Activated T-cell treated with anti-CD3 and anti-CD28 coated beads, Interleukin-2, amount 50 U/mL, for 24 hours (primary cell): Measurements from ENCODE around the gene MUC20.
"Not testable (repeated sequence)": the region's sequence is repeated elsewhere in the genome, so short reads cannot be mapped to it uniquely, and the experiment has no call there.

ENCODE experiments used
- DNase-seq: peaks from one replicate; pipeline ENCODE4 v3.0.0-alpha.2; 2020
- H3K27ac Mint-ChIP-seq: 2 replicates; pipeline ENCODE4 v1.8.0; 2020; ENCODE audit warnings: mild to moderate bottlenecking, mixed read lengths
- H3K27me3 Mint-ChIP-seq: 2 replicates; pipeline ENCODE4 v1.8.0; 2020; ENCODE audit warnings: mixed read lengths
- H3K36me3 Mint-ChIP-seq: 2 replicates; pipeline ENCODE4 v1.8.0; 2020; ENCODE audit warnings: low read depth, mixed read lengths
- H3K4me1 Mint-ChIP-seq: 2 replicates; pipeline ENCODE4 v1.8.0; 2020; ENCODE audit warnings: low read depth, mixed read lengths
- H3K4me3 Mint-ChIP-seq: 2 replicates; pipeline ENCODE4 v1.8.0; 2020; ENCODE audit warnings: mild to moderate bottlenecking, moderate library complexity, mixed read lengths
- H3K9me3 Mint-ChIP-seq: 2 replicates; pipeline ENCODE4 v1.8.0; 2020; ENCODE audit warnings: mixed read lengths

The MUC20 gene

DNA sequence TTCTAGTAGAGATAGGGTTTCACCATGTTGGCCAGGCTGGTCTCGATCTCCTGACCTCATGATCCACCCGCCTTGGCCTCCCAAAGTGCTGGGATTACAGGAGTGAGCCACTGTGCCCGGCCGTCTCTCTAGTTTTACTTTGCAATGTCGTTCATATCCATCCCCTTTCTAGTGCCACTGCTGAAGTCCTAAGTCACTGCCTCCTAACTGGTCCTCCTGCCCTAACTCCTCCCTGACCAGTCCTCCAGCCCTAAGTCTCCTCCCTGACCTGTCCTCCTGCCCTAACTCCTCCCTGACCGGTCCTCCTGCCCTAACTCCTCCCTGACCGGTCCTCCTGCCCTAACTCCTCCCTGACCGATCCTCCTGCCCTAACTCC is 8.3 kb upstream of the MUC20 start:
- peaks cover 16% of the 10 kb centered on the region for H3K36me3 Mint-ChIP-seq
- not testable (repeated sequence) for H3K4me1 Mint-ChIP-seq, H3K4me3 Mint-ChIP-seq, DNase-seq, H3K9me3 Mint-ChIP-seq, H3K27ac Mint-ChIP-seq, H3K27me3 Mint-ChIP-seq

DNA sequence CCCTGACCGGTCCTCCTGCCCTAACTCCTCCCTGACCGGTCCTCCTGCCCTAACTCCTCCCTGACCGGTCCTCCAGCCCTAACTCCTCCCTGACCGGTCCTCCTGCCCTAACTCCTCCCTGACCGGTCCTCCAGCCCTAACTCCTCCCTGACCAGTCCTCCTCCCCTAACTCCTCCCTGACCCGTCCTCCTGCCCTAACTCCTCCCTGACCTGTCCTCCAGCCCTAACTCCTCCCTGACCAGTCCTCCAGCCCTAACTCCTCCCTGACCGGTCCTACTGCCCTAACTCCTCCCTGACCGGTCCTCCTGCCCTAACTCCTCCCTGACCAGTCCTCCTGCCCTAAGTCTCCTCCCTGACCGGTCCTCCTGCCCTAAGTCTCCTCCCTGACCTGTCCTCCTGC is 7.6 kb upstream of the MUC20 start:
- not testable (repeated sequence) for H3K9me3 Mint-ChIP-seq, H3K4me1 Mint-ChIP-seq, H3K27me3 Mint-ChIP-seq, H3K4me3 Mint-ChIP-seq, H3K27ac Mint-ChIP-seq, DNase-seq
- H3K36me3 Mint-ChIP-seq = peaks cover 16% of the 10 kb centered on the region

DNA sequence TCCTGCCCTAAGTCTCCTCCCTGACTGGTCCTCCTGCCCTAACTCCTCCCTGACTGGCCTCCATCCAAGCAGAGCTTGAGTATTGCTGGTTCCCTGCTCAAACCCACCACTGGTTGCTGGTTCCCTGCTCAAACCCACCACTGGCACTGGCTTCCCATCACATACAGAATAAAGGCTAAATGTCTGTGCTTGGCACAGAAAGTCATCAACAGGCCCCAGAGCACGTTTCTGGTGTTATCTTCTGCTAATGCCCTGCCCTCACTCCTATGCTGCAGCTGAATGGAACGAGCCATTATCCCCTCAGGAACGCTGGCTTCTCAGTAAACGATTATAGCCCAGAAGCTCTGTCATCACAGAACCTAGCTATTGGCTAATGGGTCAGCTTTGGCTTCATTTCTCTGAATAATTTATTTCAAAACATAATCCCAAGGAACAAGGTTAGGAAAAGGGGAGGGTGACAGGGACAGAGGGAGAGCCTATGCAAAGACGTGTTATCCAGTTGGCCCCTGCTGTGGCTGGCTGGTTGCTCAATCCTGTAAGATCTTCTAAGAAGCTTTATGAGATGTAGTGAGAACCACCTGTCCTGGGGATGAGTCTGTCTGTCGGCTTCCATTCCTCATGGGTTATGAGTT is 6.3 kb upstream of the MUC20 start:
- no peak overlapping the region for H3K4me3 Mint-ChIP-seq
- no peaks in the 10 kb centered on the region for H3K9me3 Mint-ChIP-seq
- no peak for DNase-seq
- peaks cover 7% of the 10 kb centered on the region for H3K4me1 Mint-ChIP-seq
- peaks cover 14% of the 10 kb centered on the region for H3K36me3 Mint-ChIP-seq
- H3K27ac Mint-ChIP-seq = no peak overlapping the region
- no peaks in the 10 kb centered on the region for H3K27me3 Mint-ChIP-seq

DNA sequence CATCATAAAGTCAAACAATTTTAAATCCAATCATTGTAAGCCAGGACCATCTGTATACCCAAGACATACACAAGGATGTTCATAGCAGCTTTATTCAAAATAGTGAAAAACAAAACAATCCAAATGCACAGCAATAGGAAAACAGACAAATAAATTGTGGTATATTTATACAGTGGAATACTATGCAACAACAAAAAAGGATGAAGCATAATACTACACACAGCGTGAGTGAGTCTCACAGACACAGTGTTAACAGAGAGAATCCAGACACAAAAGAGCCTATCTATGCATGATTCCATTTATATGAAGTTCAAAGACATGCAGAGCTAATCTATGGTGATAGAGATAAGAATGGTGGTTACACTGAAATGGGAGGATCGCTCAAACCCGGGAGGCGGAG is 5.6 kb upstream of the MUC20 start:
- Mint-ChIP-seq H3K36me3 (peaks cover 14% of the 10 kb centered on the region), H3K4me1 (peaks cover 7% of the 10 kb centered on the region), H3K27me3 (no peaks in the 10 kb centered on the region), H3K9me3 (no peaks in the 10 kb centered on the region), H3K27ac (no peak overlapping the region), H3K4me3 (no peak overlapping the region)
- no peak for DNase-seq

DNA sequence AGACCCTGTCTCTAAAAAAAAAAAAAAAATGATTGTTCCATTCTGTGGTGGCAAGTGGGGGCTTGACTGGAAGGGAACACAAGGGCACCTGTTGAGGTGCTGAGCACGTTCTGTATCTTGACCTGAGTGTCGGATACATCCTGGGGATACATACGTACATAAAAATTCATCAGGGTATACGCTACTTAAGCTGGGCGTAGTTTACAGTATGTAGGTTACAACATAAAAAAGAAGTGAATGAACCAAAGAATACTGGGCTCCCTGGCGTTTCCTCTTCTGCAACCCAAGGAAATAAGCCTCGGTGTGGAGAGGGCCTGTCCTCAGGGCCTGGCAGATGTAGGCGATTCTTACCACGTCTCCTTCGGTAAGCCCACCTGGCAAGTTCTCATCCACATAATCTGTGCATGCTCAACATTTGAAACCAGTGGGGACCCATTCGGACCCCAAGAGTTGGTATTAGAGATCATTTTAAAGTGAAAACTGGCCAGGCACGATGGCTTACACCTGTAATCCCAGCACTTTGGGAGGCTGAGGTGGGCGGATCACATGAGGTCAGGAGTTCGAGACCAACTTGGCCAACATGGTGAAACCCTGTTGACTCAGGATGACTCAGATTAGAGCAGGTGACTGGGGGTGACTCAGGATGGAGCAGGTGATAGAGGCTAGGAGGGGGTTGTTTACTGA is 5.1 kb upstream of the MUC20 start:
- Mint-ChIP-seq H3K4me3 (no peak overlapping the region), H3K36me3 (peaks cover 14% of the 10 kb centered on the region), H3K9me3 (no peaks in the 10 kb centered on the region), H3K4me1 (peaks cover 7% of the 10 kb centered on the region), H3K27me3 (no peaks in the 10 kb centered on the region), H3K27ac (no peak overlapping the region)
- no peak for DNase-seq

DNA sequence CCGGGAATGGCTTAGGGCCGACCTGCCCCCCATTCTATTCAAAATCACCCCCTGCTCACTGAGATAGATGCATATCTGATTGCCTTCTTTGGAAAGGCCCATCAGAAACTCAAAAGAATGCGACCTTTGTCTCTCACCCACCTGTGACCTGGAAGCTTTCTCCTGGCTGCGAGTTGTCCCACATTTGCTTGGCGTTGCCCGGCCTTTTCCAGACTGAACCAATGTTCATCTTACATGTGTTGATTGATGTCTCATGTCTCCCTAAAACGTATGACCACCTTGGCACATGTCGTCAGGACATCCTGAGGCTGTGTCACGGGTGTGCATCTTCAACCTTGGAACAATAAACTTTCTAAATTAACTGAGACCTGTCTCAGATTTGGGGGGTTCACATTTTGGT is 3.4 kb upstream of the MUC20 start:
- no peak for DNase-seq
- Mint-ChIP-seq H3K27me3 (no peaks in the 10 kb centered on the region), H3K27ac (no peak overlapping the region), H3K9me3 (no peaks in the 10 kb centered on the region), H3K4me3 (no peak overlapping the region), H3K36me3 (peaks cover 7% of the 10 kb centered on the region), H3K4me1 (peaks cover 9% of the 10 kb centered on the region)

DNA sequence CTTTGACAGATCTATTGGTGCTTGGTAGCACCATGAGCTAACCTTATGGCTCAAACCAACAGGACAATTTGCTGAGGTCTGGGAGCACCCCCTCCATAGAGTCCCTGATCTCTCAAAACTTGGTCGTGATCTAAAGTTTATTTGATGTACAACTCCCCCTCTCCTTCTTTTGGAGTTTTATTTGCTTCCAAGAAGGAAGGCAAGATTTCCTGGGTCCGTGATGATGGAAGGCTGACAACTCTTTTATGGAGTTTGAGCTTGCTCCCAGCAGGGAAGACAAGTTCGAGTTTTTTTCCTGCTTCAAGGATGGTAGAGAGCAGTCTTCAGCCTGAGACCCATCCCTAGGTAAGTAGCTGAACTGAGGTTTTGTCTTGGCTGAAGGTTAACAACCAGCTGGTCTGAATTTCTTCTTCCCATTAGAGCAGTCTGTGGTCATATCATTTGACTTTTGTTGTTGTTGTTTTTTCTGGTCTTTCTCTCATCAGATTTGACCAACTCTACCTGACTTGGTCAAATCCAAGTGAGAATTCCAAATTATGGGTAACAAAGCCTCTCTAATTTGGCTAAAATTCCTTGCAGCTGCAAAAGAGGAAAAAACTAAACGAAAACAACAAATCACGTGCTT is 2.8 kb upstream of the MUC20 start:
- Mint-ChIP-seq H3K36me3 (peaks cover 7% of the 10 kb centered on the region), H3K27ac (no peak overlapping the region), H3K4me3 (no peak overlapping the region), H3K4me1 (peaks cover 9% of the 10 kb centered on the region), H3K27me3 (no peaks in the 10 kb centered on the region), H3K9me3 (no peaks in the 10 kb centered on the region)
- no peak for DNase-seq

DNA sequence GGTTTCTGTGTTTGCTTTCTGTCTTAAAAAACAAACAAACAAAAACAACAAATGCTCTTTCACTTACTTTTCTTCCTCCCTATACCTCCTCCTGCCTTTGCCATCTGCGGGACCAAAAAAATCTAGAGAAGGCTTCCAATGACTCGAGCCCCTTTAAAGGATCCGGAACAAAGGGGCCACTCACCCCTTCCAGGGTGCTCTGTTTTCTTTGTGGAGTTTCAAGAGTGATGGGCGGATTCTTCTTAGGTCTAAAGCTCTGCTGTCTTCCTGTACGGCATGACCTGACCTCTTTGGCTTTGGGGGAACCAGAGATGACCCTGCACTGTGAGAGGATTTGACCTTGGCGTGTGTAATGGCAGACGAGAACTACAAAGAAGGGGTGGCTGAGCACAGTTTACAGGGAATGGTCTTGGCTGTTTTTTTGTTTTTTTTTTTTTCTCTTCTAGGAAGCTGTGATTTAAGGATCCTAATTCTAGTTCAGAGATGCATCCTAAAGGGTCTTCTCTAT is 2.2 kb upstream of the MUC20 start:
- peaks cover 9% of the 10 kb centered on the region for H3K4me1 Mint-ChIP-seq
- H3K27ac Mint-ChIP-seq = no peak overlapping the region
- H3K27me3 Mint-ChIP-seq = no peaks in the 10 kb centered on the region
- peaks cover 7% of the 10 kb centered on the region for H3K36me3 Mint-ChIP-seq
- H3K4me3 Mint-ChIP-seq = no peak overlapping the region
- H3K9me3 Mint-ChIP-seq = no peaks in the 10 kb centered on the region
- DNase-seq = no peak

DNA sequence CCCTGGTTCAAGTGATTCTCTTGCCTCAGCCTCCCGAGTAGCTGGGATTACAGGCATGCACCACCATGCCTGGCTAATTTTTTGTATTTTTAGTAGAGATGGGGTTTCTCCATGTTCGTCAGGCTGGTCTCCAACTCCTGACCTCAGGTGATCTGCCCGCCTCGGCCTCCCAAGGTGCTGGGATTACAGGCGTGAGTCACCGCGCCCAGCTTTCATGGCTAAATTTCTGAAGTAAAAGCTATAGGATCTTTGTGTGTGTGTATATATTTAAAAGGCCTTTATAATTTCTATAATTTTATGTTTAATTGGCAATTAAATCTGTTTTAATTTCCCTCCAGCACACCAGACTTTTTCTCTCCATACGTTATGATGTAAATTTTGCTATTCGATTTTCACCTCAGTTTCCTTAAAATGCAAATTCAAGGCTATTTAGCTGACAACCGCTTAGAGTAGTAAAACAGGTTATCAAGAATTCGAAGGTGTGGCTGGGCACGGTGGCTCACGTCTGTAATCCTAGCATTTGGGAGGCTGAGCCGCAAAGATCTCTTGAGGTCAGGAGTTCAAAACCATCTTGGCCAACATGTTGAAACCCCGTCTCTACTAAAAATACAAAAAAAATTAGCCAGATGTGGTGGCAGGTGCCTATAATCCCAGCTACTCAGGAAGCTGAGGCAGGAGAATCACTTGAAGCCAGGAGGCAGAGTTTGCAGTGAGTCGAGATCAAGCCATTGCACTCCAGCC is 1.1 kb upstream of the MUC20 start:
- H3K4me1 Mint-ChIP-seq, H3K36me3 Mint-ChIP-seq, DNase-seq, H3K9me3 Mint-ChIP-seq, H3K27me3 Mint-ChIP-seq, H3K27ac Mint-ChIP-seq, H3K4me3 Mint-ChIP-seq: not testable (repeated sequence)

DNA sequence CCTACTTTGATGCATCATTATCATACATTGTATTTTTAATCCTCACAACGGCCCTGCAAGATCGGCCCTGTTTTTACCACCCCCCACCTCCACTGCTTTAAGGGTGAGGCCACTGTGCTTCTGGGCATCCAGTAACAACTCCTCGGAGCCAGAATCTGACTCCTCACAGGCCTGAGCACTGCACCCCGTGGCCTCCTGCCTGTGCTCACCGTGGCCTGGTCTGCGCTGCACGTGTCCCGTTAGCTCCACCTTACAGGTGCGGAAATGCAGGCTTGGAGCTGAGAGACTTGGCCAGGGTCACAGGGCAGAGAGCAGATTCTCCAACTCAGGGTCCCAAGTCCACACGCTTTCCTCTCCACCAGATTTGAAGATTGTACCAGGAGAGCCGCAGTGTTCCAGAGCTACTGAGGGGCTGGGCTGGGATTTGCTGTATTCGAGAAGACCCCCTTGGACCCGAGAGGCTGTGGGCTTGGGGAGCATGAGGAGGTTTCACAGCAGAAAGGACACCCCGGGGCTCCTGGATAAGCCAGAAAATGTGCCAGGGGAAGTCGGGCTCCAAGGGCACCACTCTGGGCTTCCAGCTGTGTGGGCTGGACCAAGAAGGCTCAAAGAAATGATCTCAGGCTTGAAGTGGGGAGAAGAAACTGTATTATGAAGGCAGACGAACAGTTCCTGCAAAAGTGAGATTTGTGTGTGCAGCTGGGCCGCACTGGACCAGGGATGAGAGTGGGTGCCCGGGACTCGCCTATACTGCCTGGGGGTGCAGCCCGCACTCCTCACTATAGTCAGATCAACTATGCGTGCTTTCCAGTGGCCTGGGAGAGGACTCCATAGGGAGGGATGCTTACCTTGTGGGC is 1.6 kb downstream of the MUC20 start:
- DNase-seq, H3K4me1 Mint-ChIP-seq, H3K27me3 Mint-ChIP-seq, H3K9me3 Mint-ChIP-seq, H3K4me3 Mint-ChIP-seq, H3K27ac Mint-ChIP-seq, H3K36me3 Mint-ChIP-seq: not testable (repeated sequence)

DNA sequence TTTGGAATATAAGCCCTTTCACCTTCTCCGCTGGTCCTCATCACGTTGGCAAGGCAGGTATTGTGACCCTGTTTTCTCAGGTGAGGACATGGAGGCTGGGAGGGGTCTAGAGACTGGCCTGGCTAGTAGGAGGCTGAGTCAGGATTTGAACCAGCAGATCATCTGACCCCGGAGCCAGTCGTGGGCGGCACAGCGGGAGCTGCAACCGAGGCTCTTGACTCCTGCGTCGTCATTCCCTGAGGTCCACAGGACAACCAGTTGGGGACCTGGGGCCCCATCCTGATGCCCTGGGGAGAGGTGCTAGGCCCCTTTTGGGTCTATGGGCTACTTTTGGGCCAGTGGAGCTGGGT is 2.2 kb downstream of the MUC20 start:
- not testable (repeated sequence) for H3K9me3 Mint-ChIP-seq, H3K4me1 Mint-ChIP-seq, DNase-seq, H3K27me3 Mint-ChIP-seq, H3K27ac Mint-ChIP-seq, H3K4me3 Mint-ChIP-seq, H3K36me3 Mint-ChIP-seq

DNA sequence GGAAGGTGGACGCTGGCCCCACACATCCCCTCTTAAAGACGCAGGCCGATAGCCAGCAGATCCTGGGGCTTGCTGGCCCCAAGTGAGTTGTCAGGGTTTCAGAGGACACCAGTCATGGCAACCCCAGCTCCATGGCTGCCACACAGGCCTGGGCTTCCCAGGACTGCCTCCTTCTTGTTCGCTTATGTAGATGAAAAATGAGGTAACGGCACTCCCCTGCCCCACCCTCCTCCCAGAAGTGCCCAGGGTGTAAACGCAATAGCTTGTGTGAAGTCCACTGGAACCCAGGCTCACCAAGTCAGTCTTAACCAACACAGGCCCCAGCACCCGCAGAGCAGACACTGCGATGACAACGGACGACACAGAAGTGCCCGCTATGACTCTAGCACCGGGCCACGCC is 3.6 kb downstream of the MUC20 start:
- not testable (repeated sequence) for H3K27ac Mint-ChIP-seq, H3K4me1 Mint-ChIP-seq, DNase-seq, H3K36me3 Mint-ChIP-seq, H3K9me3 Mint-ChIP-seq, H3K4me3 Mint-ChIP-seq, H3K27me3 Mint-ChIP-seq

DNA sequence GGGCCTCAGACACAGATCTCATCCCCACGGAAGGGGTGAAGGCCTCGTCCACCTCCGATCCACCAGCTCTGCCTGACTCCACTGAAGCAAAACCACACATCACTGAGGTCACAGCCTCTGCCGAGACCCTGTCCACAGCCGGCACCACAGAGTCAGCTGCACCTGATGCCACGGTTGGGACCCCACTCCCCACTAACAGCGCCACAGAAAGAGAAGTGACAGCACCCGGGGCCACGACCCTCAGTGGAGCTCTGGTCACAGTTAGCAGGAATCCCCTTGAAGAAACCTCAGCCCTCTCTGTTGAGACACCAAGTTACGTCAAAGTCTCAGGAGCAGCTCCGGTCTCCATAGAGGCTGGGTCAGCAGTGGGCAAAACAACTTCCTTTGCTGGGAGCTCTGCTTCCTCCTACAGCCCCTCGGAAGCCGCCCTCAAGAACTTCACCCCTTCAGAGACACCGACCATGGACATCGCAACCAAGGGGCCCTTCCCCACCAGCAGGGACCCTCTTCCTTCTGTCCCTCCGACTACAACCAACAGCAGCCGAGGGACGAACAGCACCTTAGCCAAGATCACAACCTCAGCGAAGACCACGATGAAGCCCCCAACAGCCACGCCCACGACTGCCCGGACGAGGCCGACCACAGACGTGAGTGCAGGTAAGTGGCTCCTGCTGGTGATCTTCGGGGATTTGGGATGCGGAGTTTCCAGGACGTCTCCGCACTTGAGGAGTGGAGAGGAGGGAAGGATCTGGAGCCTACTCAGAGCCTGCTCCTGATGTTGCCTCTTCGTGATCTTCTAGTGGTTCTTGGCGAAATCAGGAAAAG is 5.3 kb downstream of the MUC20 start:
- DNase-seq, H3K4me1 Mint-ChIP-seq, H3K27ac Mint-ChIP-seq, H3K27me3 Mint-ChIP-seq, H3K36me3 Mint-ChIP-seq, H3K4me3 Mint-ChIP-seq, H3K9me3 Mint-ChIP-seq: not testable (repeated sequence)
